OCI-LY7 (cell line): ENCODE data around the gene AUTS2.

ENCODE experiments used
- EZH2phosphoT487 ChIP-seq: fragments of 200-600 bp; sonication (generic); IDR thresholded peaks from 2 replicates; pipeline ENCODE4 v1.6.1; 2018; ENCODE audit warnings: low read depth, borderline replicate concordance, mild to moderate bottlenecking, mixed run types, antibody characterized with exemption, low read length, moderate library complexity, mixed read lengths
- TF ChIP-seq, protein P1 (sequence below): fragments of 200-600 bp; sonication (generic); conservative IDR thresholded peaks from 2 replicates; pipeline ENCODE4 v1.5.1; 2014; ENCODE audit warnings: mild to moderate bottlenecking, antibody characterized with exemption, low read length, moderate library complexity, mixed read lengths

DNA sequence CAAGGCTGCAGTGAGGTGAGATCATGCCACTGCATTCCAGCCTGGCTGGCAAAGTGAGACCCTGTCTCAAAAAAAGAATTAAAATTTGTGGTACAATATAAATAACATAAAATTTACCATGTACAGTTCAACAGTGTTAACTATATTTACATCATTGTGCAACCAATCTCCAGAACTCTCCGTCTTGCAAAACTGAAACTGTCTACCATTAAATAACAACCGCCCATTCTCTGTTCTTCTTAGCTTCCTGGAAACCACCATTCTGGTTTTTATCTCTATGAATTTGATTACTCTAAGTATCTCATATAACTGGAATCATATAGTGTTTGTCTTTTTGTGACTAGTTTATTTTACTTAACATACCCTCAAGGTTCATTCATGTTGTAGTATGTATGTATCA is 167.6 kb downstream of the AUTS2 start:
- TF ChIP-seq, protein P1, sequence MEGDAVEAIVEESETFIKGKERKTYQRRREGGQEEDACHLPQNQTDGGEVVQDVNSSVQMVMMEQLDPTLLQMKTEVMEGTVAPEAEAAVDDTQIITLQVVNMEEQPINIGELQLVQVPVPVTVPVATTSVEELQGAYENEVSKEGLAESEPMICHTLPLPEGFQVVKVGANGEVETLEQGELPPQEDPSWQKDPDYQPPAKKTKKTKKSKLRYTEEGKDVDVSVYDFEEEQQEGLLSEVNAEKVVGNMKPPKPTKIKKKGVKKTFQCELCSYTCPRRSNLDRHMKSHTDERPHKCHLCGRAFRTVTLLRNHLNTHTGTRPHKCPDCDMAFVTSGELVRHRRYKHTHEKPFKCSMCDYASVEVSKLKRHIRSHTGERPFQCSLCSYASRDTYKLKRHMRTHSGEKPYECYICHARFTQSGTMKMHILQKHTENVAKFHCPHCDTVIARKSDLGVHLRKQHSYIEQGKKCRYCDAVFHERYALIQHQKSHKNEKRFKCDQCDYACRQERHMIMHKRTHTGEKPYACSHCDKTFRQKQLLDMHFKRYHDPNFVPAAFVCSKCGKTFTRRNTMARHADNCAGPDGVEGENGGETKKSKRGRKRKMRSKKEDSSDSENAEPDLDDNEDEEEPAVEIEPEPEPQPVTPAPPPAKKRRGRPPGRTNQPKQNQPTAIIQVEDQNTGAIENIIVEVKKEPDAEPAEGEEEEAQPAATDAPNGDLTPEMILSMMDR = no peak
- TF ChIP-seq EZH2phosphoT487 = no peak
